HepG2 (cell line): ENCODE data around the gene DMKN. TPM values are rescaled to one million over a fixed set of nuclear protein-coding genes. Genes with fewer than 3 reads are reported as not detected.

Experiments
- CBX5 ChIP-seq: sonication (generic); formaldehyde crosslinking; IDR thresholded peaks from 2 replicates; pipeline ENCODE4 v1.4.0; 2020; ENCODE audit warnings: missing genetic modification reagents, borderline replicate concordance
- CCAR2 ChIP-seq: fragments of 200-400 bp; formaldehyde crosslinking; optimal IDR thresholded peaks from 2 replicates; pipeline ENCODE3; 2018; ENCODE audit warnings: low read depth, mild to moderate bottlenecking, low read length, moderate library complexity
- CENPBD1 ChIP-seq: sonication (generic); formaldehyde crosslinking; IDR thresholded peaks from 2 replicates; pipeline ENCODE4 v1.8.0; 2022; ENCODE audit warnings: missing genetic modification reagents, low read depth, mild to moderate bottlenecking, borderline replicate concordance
- HNF4G ChIP-seq, 2 experiments: sonication (generic) in 1 of 2; formaldehyde crosslinking in 1 of 2; IDR thresholded peaks; 2 replicates each; pipeline versions ENCODE4 v1.4.0 to v1.6.1; 2011 to 2020; ENCODE audit warnings: borderline replicate concordance in 2 of 2, low read depth in 2 of 2, mild to moderate bottlenecking in 2 of 2, low read length in 1 of 2, missing genetic modification reagents in 1 of 2, moderate library complexity in 1 of 2
- HNRNPK ChIP-seq: fragments of 200-400 bp; formaldehyde crosslinking; IDR thresholded peaks from 2 replicates; pipeline ENCODE4 v1.6.1; 2018; ENCODE audit warnings: low read length, low read depth, moderate library complexity, mild to moderate bottlenecking; ENCODE audit not compliant: poor library complexity, severe bottlenecking
- KDM3A ChIP-seq: IDR thresholded peaks from 2 replicates; pipeline ENCODE4 v1.6.1; 2018; ENCODE audit warnings: low read depth, missing compliant biosample characterization
- KDM5B ChIP-seq: sonication (generic); formaldehyde crosslinking; IDR thresholded peaks from 2 replicates; pipeline ENCODE4 v1.4.0; 2020; ENCODE audit warnings: missing genetic modification reagents, mild to moderate bottlenecking, borderline replicate concordance
- KLF13 ChIP-seq: sonication (generic); formaldehyde crosslinking; IDR thresholded peaks from 2 replicates; pipeline ENCODE4 v1.4.0; 2020; ENCODE audit warnings: mild to moderate bottlenecking, missing genetic modification reagents
- MYNN ChIP-seq: sonication (generic); formaldehyde crosslinking; IDR thresholded peaks from 2 replicates; pipeline ENCODE4 v1.4.0; 2020; ENCODE audit warnings: mild to moderate bottlenecking, low read depth, missing genetic modification reagents
- NCOA1 ChIP-seq: sonication (generic); formaldehyde crosslinking; IDR thresholded peaks from 2 replicates; pipeline ENCODE4 v1.9.0; 2021; ENCODE audit warnings: missing genetic modification reagents
- PLRG1 ChIP-seq: fragments of 450-650 bp; conservative IDR thresholded peaks from 2 replicates; pipeline ENCODE4 v1.6.1; 2016
- PRDM15 ChIP-seq: sonication (generic); formaldehyde crosslinking; IDR thresholded peaks from 2 replicates; pipeline ENCODE4 v1.4.0; 2020; ENCODE audit warnings: missing genetic modification reagents
- RFXAP ChIP-seq: sonication (generic); formaldehyde crosslinking; IDR thresholded peaks from 2 replicates; pipeline ENCODE4 v1.4.0; 2020; ENCODE audit warnings: missing genetic modification reagents, borderline replicate concordance
- SOX13 ChIP-seq, 3 experiments: fragments of 450-650 bp in 1 of 3; sonication (generic) in 1 of 3; formaldehyde crosslinking in 1 of 3; IDR thresholded peaks in 2 of 3; conservative IDR thresholded peaks in 1 of 3; 2 replicates each; pipeline versions ENCODE4 v1.5.0 to v1.6.1; 2016 to 2020; ENCODE audit warnings: antibody characterized with exemption in 1 of 3, mild to moderate bottlenecking in 1 of 3, missing compliant biosample characterization in 1 of 3, missing genetic modification reagents in 1 of 3, moderate library complexity in 1 of 3
- SSRP1 ChIP-seq: IDR thresholded peaks from 2 replicates; pipeline ENCODE4 v1.6.1; 2016; ENCODE audit warnings: control low read depth
- WIZ ChIP-seq: sonication (generic); formaldehyde crosslinking; IDR thresholded peaks from 2 replicates; pipeline ENCODE4 v1.5.1; 2020; ENCODE audit warnings: mild to moderate bottlenecking, missing genetic modification reagents
- ZFP1 ChIP-seq: IDR thresholded peaks from 2 replicates; pipeline ENCODE4 v1.6.1; 2016
- ZNF253 ChIP-seq: sonication (generic); formaldehyde crosslinking; IDR thresholded peaks from 2 replicates; pipeline ENCODE4 v1.8.0; 2022; ENCODE audit warnings: mild to moderate bottlenecking, missing genetic modification reagents, borderline replicate concordance
- ZNF281 ChIP-seq: sonication (generic); formaldehyde crosslinking; IDR thresholded peaks from 2 replicates; pipeline ENCODE4 v1.4.0; 2020; ENCODE audit warnings: missing genetic modification reagents, borderline replicate concordance
- ZNF614 ChIP-seq: IDR thresholded peaks from 2 replicates; pipeline ENCODE4 v1.6.1; 2018; ENCODE audit warnings: missing biosample characterization, missing genetic modification reagents, inconsistent platforms, borderline replicate concordance
- ZNF768 ChIP-seq: sonication (generic); formaldehyde crosslinking; IDR thresholded peaks from 2 replicates; pipeline ENCODE4 v1.4.0; 2020; ENCODE audit warnings: missing genetic modification reagents
- ZNF891 ChIP-seq: sonication (generic); formaldehyde crosslinking; IDR thresholded peaks from 2 replicates; pipeline ENCODE4 v1.5.0; 2020; ENCODE audit warnings: mild to moderate bottlenecking, missing genetic modification reagents
- polyA plus RNA-seq, 8 experiments: library from polyadenylated mRNA; depleted of rRNA in 3 of 8; stranded (reverse) in 7 of 8; unstranded in 1 of 8; fragments of >200 nt; fragmentation: Illumina TruSeq in 4 of 8; extraction: Trizol in 4 of 8; gene quantifications; 2 replicates each; pipeline versions ENCODE4 v1.2.1 to v1.2.3, GENCODE V29; 2011 to 2016; ENCODE audit warnings: low read depth in 4 of 8, missing spikeins in 1 of 8, mixed read lengths in 1 of 8; ENCODE audit not compliant: insufficient read depth in 1 of 8
- total RNA-seq, 5 experiments: library from RNA; depleted of rRNA; stranded (reverse); fragments of >200 nt; fragmentation: Illumina TruSeq; extraction: Trizol; gene quantifications; 2 replicates each; pipeline ENCODE4 v1.2.3, GENCODE V29; 2016; ENCODE audit warnings: low read depth in 1 of 5

The DMKN gene
- total and polyA plus RNA-seq, 2 of the 13 experiments (the other 11 are each of a cell fraction or from before 2014, with no cell fraction given): 50.8 to 57.1 TPM

GRCh38 chr19:35458731-35459391, 54.6 kb downstream of the DMKN start (continued):
- TF ChIP-seq CENPBD1 (CRISPR knock-in tag): no peak
- no peak for TF ChIP-seq HNF4G (IDR thresholded peaks at IDR 0.05; ENCODE audit: borderline replicate concordance, low read depth, low read length)
- TF ChIP-seq HNF4G (CRISPR knock-in tag; IDR thresholded peaks at IDR 0.05; ENCODE audit: borderline replicate concordance, low read depth): peak; percentile 13; the same call in 1 of the 2 replicates
- TF ChIP-seq ZNF768 (CRISPR knock-in tag): peak; percentile 38; the same call in 1 of the 2 replicates
- TF ChIP-seq PLRG1: no peak
- TF ChIP-seq MYNN (CRISPR knock-in tag): no peak
- TF ChIP-seq ZNF281 (CRISPR knock-in tag): no peak; the same call in 1 of the 2 replicates
- TF ChIP-seq SSRP1 (CRISPR knock-in tag): no peak
- no peak for TF ChIP-seq ZNF253 (CRISPR knock-in tag)
- no peak for TF ChIP-seq ZFP1 (CRISPR knock-in tag)
- no peak for TF ChIP-seq PRDM15
- no peak for TF ChIP-seq WIZ (CRISPR knock-in tag)
- TF ChIP-seq CCAR2: no peak
- TF ChIP-seq SOX13 (IDR thresholded peaks at IDR 0.05): no peak
- TF ChIP-seq SOX13 (CRISPR knock-in tag; conservative IDR thresholded peaks at IDR 0.05 in 1 of 2, IDR thresholded peaks at IDR 0.05 in 1 of 2): peak in 1 of 2 experiments; percentile 69; a peak in 2 of 4 replicates
- TF ChIP-seq NCOA1: no peak
- TF ChIP-seq KDM3A (CRISPR knock-in tag): peak; percentile 52; the same call in 1 of the 2 replicates
- 0 out of 2 replicates have a peak, but pooled peaks have one; percentile 25 for TF ChIP-seq ZNF614 (CRISPR knock-in tag)
- no peak for TF ChIP-seq KDM5B (CRISPR knock-in tag)
- TF ChIP-seq KLF13 (CRISPR knock-in tag): no peak
- no peak for TF ChIP-seq RFXAP (CRISPR knock-in tag)
- TF ChIP-seq HNRNPK: no peak
- TF ChIP-seq CBX5 (CRISPR knock-in tag): no peak; the same call in 1 of the 2 replicates
- no peak for TF ChIP-seq ZNF891 (CRISPR knock-in tag)
